ENCODE results near the gene UFD1.

The UFD1 gene

GRCh38 chr22:19420321-19420720 lies 58.7 kb downstream of the UFD1 start:
- DNase-seq (ENCODE audit: low spot score): no peak

GRCh38 chr22:19419464-19420178 lies 59.4 kb downstream of the UFD1 start:
- no peak for DNase-seq (ENCODE audit: low spot score)

DNA sequence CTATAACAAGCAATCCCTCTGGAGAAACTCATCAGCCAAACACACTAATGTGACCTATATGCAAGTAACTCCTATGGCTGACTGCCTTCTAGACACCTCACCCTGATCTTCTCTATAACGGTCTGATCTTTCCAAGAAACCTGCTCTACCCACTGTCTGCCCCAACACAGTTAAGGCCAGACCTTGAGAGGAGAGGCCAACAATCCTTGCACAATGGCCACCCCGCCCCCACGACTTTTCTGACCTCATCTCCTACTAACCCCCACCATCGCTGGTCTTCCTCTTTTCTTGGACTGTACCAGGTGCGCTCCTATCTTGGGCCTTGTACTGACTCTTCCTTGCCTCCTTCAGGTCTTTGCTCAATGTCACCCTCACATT lies 59.9 kb downstream of the UFD1 start:
- DNase-seq (ENCODE audit: low spot score): no peak

DNA sequence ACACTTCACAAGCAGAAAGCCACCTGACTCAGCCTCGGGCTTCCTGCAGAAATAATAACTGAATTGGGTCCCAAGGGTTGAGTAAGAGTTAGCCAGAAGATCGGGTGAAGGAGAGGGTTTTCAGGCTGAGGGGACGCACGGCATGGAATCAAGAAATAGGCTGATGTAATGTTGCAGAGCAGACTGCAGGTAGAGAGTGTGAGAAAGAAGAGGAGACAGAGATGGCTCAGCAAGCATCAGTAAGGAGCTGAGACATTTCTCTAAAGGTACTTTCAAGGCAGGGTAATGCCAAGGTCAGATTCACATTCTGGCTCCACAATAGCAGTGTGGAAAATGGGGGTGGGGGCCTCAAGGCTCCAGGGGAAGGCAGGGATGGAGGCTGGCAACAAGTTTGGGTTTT lies 66.1 kb downstream of the UFD1 start:
- DNase-seq (ENCODE audit: low spot score): no peak

GRCh38 chr22:19412478-19412877 lies 66.5 kb downstream of the UFD1 start:
- no peak for DNase-seq (ENCODE audit: low spot score)

DNA sequence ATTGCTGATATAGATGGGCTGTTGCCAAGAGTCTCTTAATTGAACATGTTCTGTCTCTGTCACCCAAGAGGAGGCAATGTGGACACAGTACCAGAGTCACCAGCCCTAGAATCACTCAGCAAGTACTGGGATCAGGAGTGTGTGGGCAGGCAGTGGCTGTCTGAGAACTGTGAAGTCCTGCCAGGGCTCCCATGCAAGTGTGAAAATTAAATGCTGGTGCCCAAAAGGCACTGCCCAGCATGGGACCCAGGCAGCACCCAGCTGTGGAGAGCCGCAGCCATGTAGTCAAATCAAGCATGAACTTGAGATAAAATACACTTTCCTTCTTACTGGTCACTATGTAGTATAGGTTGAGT lies 67.3 kb downstream of the UFD1 start:
- DNase-seq (ENCODE audit: low spot score): no peak

GRCh38 chr22:19410941-19411689 lies 67.9 kb downstream of the UFD1 start:
- DNase-seq (ENCODE audit: low spot score): no peak

GRCh38 chr22:19407649-19408606 lies 71.1 kb downstream of the UFD1 start:
- no peak for DNase-seq (ENCODE audit: low spot score)

DNA sequence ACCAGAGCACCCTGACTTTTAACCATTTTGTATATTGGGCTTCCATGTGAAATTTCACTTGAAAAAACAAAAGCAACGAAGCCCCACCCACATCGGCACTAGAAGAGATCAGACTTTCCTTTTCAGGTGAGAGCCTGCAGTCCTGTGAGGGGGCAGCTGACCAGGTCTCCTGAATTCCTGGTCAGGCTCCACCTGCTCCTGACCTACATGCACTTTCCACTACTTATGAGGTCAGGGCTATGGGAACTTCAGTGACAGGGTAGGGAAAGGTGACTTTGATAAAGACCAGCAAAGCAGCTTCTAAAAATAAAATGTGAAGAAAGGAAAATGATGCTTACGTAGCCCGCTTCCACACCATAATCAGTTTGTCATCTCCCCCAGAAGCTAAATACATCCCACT lies 72.1 kb downstream of the UFD1 start:
- DNase-seq (ENCODE audit: low spot score): no peak

GRCh38 chr22:19406281-19406811 lies 72.6 kb downstream of the UFD1 start:
- no peak for DNase-seq (ENCODE audit: low spot score)

GRCh38 chr22:19405652-19406051 lies 73.3 kb downstream of the UFD1 start:
- no peak for DNase-seq (ENCODE audit: low spot score)

- DNase-seq (ENCODE audit: low spot score): no peak
Measured at GRCh38 chr22:19405133-19405532, 73.9 kb downstream of the UFD1 start.

DNA sequence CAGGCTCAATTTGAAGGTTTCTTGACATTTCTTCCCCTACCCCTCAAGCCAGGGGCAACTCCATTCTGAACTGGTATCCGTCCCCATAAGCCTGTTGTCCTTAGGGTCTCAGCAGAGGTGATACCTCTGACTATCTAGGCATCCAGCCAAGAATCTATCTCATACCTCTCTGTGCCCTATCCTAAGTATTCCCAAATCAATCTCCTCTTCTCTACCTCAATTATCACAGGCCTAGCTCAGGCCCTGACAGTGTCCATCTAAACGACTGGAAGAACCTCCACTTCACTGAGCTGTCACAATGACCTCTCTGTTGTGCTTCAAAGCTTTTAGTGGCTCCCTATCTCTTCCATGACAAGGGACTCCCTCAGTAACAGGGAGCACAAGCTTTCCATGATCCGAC lies 74.3 kb downstream of the UFD1 start:
- DNase-seq (ENCODE audit: low spot score): no peak

DNA sequence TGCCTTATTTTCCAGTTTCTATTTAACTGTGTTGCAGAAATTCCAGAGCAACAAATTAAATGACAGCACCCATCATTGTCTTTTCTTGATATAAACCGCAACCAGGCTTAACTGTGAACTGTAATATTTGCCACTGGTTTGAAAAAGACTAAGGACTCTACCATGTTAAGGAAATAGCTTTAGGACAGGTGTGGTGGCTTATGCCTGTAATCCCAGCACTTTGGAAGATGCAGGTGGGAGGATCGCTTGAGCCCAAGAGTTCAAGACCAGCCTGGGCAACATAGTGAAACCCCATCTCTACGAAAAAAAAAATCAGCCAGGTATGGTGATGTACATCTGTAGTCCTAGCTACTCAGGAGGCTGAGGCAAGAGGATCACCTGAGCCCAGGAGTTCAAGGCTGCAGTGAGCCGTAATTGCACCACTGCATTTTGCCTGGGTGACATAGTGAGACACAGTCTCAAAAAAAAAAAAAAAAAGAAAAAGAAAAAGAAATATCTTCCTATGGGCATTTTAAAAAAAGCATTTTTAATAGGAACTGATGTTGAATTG lies 76.3 kb downstream of the UFD1 start:
- DNase-seq (ENCODE audit: low spot score): no peak

- DNase-seq (ENCODE audit: low spot score): no peak
Measured at GRCh38 chr22:19401483-19401882, 77.5 kb downstream of the UFD1 start.

GRCh38 chr22:19400881-19401280 lies 78.1 kb downstream of the UFD1 start:
- DNase-seq (ENCODE audit: low spot score): no peak

Data from RKO (cell line).